Ramos (cell line): Measurements from ENCODE around the gene NUP35.

Experiments
- in situ Hi-C: fragments of 300-500 bp; cut with MboI; formaldehyde crosslinking; loops from one replicate; pipeline ENCODE4 v1.14.3; 2022; ENCODE audit warnings: low sequenced_read_pairs; ENCODE audit not compliant: unreplicated experiment

The NUP35 gene

DNA sequence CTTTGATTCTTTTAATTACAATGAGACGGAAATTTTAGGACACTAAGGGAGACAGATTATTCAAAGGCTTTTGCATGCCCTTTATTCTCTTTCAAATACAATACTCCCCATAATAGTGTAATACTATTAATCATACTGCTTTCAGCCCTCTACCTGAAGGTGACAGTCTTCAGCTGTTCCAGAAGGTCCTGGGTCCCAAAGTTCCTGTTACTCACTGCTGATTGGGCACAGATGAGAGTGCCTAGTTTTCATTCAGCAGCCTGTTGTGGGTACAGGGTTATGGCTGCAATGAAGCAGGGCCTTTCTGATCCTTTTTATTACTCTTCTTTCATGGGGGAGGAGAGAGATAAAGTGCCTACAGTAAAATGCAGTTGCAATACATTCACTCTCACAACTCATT lies 80.2 kb downstream of the NUP35 start:
- in situ Hi-C loops: no loop called here

DNA sequence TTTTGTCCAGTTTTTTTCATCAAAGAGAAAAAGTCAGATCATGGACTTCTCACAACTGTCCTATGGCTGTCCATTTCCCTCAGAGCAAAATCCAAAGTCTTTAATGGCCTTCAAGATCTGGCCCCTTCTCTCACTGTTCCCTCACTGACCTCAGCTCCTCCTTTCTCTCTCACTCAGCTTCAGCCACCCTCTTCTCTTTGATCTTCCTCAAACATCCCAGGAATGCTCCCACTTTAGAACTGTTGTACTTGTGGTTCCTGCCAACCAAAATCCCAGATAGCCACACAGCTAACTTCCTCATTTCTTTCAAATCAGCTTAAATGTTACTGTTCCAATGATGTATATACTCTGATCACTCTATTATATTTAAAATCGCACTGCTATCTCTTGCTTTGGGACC lies 82.9 kb downstream of the NUP35 start:
- in situ Hi-C loops: no loop called here

DNA sequence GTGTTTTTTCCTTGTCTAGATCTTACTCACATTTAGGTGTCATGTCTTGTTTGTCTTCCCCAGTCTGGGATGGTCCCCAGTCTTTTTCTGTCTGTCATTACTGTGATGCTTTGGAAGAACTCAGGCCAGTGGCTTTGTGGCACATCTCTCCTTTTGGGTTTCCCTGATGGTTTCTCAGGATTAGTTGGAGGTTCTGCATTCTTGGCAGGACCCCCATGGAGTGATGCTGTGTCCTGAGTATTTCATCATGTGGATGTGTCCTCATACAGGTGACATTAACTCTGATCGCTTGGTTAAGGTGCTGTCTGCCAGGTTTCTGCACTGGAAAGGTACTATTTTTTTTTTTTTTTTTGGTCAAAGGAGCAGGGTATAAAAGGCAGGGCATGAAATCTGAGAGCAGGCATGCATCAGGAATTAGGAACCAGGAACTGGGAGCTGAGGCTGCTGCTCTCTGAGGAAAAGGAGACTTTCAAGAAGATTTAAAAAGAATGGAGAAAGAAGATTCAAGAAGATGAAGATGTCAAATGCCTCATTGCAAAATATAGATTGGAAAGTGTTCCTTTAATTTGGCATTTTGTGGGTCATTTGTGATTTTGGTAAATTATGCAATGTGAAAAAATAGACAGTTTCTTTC lies 85.3 kb downstream of the NUP35 start:
- in situ Hi-C loops: no loop called here
